ENCODE measurements around the gene BRD3OS.

The BRD3OS gene

GRCh38 chr9:134024828-134025605 is at the start of gene BRD3OS:
BRD3OS (plus strand) TSS chr9:134025481; CDS start chr9:134026748, 1,267 bp downstream.
- DNase-seq (ENCODE audit: low read depth, low spot score), result peak; percentile 98

GRCh38 chr9:133975511-133975910 is 49.8 kb upstream of the BRD3OS start:
- DNase-seq (ENCODE audit: low read depth, low spot score), result no peak

GRCh38 chr9:133976191-133976861 is 49.0 kb upstream of the BRD3OS start:
- DNase-seq (ENCODE audit: low read depth, low spot score), result no peak

GRCh38 chr9:133976887-133977286 is 48.4 kb upstream of the BRD3OS start:
- DNase-seq (ENCODE audit: low read depth, low spot score), result no peak

GRCh38 chr9:133977421-133978201 is 47.7 kb upstream of the BRD3OS start:
- DNase-seq (ENCODE audit: low read depth, low spot score), result no peak

GRCh38 chr9:133978226-133978898 is 46.9 kb upstream of the BRD3OS start:
- no peak for DNase-seq (ENCODE audit: low read depth, low spot score)

- no peak for DNase-seq (ENCODE audit: low read depth, low spot score)
Observed at GRCh38 chr9:133978899-133979272, 46.4 kb upstream of the BRD3OS start.

- DNase-seq (ENCODE audit: low read depth, low spot score), result peak; percentile 85
Observed at GRCh38 chr9:133979273-133979920, 45.9 kb upstream of the BRD3OS start.

- no peak for DNase-seq (ENCODE audit: low read depth, low spot score)
Observed at GRCh38 chr9:133979921-133980863, 45.1 kb upstream of the BRD3OS start.

- DNase-seq (ENCODE audit: low read depth, low spot score), result no peak
Observed at GRCh38 chr9:133980864-133981588, 44.3 kb upstream of the BRD3OS start.

- DNase-seq (ENCODE audit: low read depth, low spot score), result no peak
Observed at GRCh38 chr9:133981589-133981957, 43.7 kb upstream of the BRD3OS start.

GRCh38 chr9:133981958-133982681 is 43.2 kb upstream of the BRD3OS start:
- DNase-seq (ENCODE audit: low read depth, low spot score), result peak; percentile 33

- no peak for DNase-seq (ENCODE audit: low read depth, low spot score)
Observed at GRCh38 chr9:133982971-133983720, 42.1 kb upstream of the BRD3OS start.

- DNase-seq (ENCODE audit: low read depth, low spot score), result no peak
Observed at GRCh38 chr9:133986061-133986460, 39.2 kb upstream of the BRD3OS start.

- no peak for DNase-seq (ENCODE audit: low read depth, low spot score)
Observed at GRCh38 chr9:133986774-133987445, 38.4 kb upstream of the BRD3OS start.

- DNase-seq (ENCODE audit: low read depth, low spot score), result no peak
Observed at GRCh38 chr9:133987446-133987788, 37.9 kb upstream of the BRD3OS start.

GRCh38 chr9:133987946-133988665 is 37.2 kb upstream of the BRD3OS start:
- DNase-seq (ENCODE audit: low read depth, low spot score), result no peak
